Stomach (tissue), 4 donors: ENCODE measurements around the gene IGSF21.

ENCODE experiments used
- EP300 ChIP-seq: sonication (generic); formaldehyde crosslinking; IDR thresholded peaks from one replicate; pipeline ENCODE4 v1.6.1; 2017; ENCODE audit warnings: antibody characterized with exemption
- POLR2A ChIP-seq, 4 donors: fragments of 450-650 bp; IDR thresholded peaks; one replicate each; pipeline ENCODE4 v1.6.1; 2016; ENCODE audit warnings: antibody characterized with exemption in 4 of 4, control low read depth in 2 of 4, mild to moderate bottlenecking in 1 of 4, moderate library complexity in 1 of 4
- POLR2AphosphoS5 ChIP-seq, 3 donors: sonication (generic); formaldehyde crosslinking; IDR thresholded peaks; one replicate each; pipeline ENCODE4 v1.6.1; 2016; ENCODE audit warnings: antibody characterized with exemption in 3 of 3
- TF ChIP-seq, protein P1 (sequence below), 7 experiments: fragments of 450-650 bp in 4 of 7; fragments of 200-600 bp in 3 of 7; sonication (generic) in 3 of 7; IDR thresholded peaks; one replicate each; pipeline ENCODE4 v1.5.1; 2016 to 2019; ENCODE audit warnings: antibody characterized with exemption in 7 of 7, control low read depth in 2 of 7, mild to moderate bottlenecking in 1 of 7

DNA sequence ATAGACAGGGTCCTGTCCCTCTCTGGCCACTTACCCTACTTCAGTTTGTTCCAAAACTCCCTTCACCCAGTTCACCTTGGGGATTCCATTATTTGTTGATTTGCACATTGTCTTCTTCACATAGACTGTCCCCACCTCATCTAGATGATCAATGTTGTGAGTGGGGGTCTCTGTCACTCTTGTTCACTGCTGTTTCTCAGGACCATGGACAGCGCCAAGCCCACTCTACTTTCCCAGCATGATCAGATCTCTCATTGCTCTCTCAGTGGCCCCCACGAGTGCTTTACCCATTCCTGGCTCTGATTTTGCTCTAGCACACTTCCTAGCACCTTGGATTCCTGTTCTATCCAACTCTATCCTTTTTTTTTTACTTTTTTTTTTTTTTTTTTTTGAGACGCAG is 45.4 kb upstream of the IGSF21 start:
- TF ChIP-seq, protein P1, sequence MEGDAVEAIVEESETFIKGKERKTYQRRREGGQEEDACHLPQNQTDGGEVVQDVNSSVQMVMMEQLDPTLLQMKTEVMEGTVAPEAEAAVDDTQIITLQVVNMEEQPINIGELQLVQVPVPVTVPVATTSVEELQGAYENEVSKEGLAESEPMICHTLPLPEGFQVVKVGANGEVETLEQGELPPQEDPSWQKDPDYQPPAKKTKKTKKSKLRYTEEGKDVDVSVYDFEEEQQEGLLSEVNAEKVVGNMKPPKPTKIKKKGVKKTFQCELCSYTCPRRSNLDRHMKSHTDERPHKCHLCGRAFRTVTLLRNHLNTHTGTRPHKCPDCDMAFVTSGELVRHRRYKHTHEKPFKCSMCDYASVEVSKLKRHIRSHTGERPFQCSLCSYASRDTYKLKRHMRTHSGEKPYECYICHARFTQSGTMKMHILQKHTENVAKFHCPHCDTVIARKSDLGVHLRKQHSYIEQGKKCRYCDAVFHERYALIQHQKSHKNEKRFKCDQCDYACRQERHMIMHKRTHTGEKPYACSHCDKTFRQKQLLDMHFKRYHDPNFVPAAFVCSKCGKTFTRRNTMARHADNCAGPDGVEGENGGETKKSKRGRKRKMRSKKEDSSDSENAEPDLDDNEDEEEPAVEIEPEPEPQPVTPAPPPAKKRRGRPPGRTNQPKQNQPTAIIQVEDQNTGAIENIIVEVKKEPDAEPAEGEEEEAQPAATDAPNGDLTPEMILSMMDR (IDR thresholded peaks at IDR 0.05): no peak
- TF ChIP-seq EP300 (no peak), POLR2AphosphoS5 (IDR thresholded peaks at IDR 0.05) (no peak), POLR2A (IDR thresholded peaks at IDR 0.05) (no peak)
